Measurements from ENCODE around the gene CDC42BPB.

DNA sequence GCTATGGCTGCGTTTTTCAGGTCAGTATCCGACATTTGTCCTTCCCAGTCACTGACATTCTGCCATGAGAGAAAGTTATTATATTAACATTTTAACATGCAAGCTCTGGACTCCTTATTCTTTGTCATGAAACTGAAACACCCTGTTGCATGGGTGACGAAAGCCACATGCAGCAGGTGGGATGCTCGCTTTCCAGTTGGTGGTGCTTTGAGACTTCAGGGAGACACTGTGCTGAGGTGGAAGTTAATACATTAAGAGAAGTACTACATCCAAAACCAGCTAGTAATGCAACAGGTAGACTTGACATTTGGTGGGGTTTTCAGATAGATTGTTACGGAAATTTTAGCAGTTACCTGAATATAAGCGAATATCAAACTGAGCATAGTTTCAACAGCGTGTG lies 167.7 kb downstream of the CDC42BPB start:
- TF ChIP-seq TARDBP (IDR thresholded peaks at IDR 0.05) = no peak
- TF ChIP-seq FOXA1 (IDR thresholded peaks at IDR 0.05) = no peak
- TF ChIP-seq PKNOX1 (IDR thresholded peaks at IDR 0.05) = no peak
- TF ChIP-seq FOXK2 (IDR thresholded peaks at IDR 0.05) = no peak
- TF ChIP-seq FOXM1 (IDR thresholded peaks at IDR 0.05; ENCODE audit: borderline replicate concordance) = no peak
- TF ChIP-seq ELF4 (IDR thresholded peaks at IDR 0.05) = no peak
- no peak for TF ChIP-seq SUZ12 (IDR thresholded peaks at IDR 0.05)
- no peak for TF ChIP-seq ZNF384 (IDR thresholded peaks at IDR 0.05)
- TF ChIP-seq SP1 (IDR thresholded peaks at IDR 0.05) = no peak
- no peak for TF ChIP-seq NFRKB (IDR thresholded peaks at IDR 0.05)
- no peak for TF ChIP-seq CTBP1 (IDR thresholded peaks at IDR 0.05; ENCODE audit: borderline replicate concordance)
- no peak for TF ChIP-seq ARNT (IDR thresholded peaks at IDR 0.05)
- no peak for TF ChIP-seq LEF1 (IDR thresholded peaks at IDR 0.05; ENCODE audit: borderline replicate concordance)
- TF ChIP-seq L3MBTL2 (conservative IDR thresholded peaks at IDR 0.05) = no peak
